Stomach smooth muscle (tissue), 2 donors: ENCODE data around the gene SPEG.

Experiments
- H3K27ac ChIP-seq: one replicate; pipeline ENCODE4 v1.7.0; 2013; ENCODE audit warnings: mild to moderate bottlenecking, low read length, inconsistent platforms
- H3K27me3 ChIP-seq, 2 donors: one replicate each; pipeline ENCODE4 v1.7.0; 2013; ENCODE audit warnings: low read length in 2 of 2; ENCODE audit not compliant: insufficient read depth in 2 of 2, control insufficient read depth in 1 of 2
- H3K36me3 ChIP-seq, 2 donors: one replicate each; pipeline ENCODE4 v1.7.0; 2013; ENCODE audit warnings: low read length in 2 of 2; ENCODE audit not compliant: control insufficient read depth in 2 of 2, insufficient read depth in 2 of 2
- H3K4me1 ChIP-seq: one replicate; pipeline ENCODE4 v1.7.0; 2013; ENCODE audit warnings: low read length; ENCODE audit not compliant: control insufficient read depth, insufficient read depth
- H3K4me3 ChIP-seq, 2 donors: one replicate each; pipeline ENCODE4 v1.7.0; 2013; ENCODE audit warnings: low read length in 2 of 2
- H3K9ac ChIP-seq, 2 donors: one replicate each; pipeline ENCODE4 v1.7.0; 2013; ENCODE audit warnings: low read length in 2 of 2, mild to moderate bottlenecking in 1 of 2
- H3K9me3 ChIP-seq, 2 donors: one replicate each; pipeline ENCODE4 v1.7.0; 2013; ENCODE audit warnings: low read length in 2 of 2; ENCODE audit not compliant: control insufficient read depth in 2 of 2
- donor health status: healthy.
- donor health status: Pancreatic carcinoma.

Gene SPEG

GRCh38 chr2:219443016-219443696 lies 8.5 kb downstream of the SPEG start:
- peaks cover 0 to 2% of the 10 kb centered on the region in 2 donors for H3K36me3 ChIP-seq
- peak overlapping the region; percentile 63 to 73 for H3K4me3 ChIP-seq
- H3K4me1 ChIP-seq, result peaks cover 80% of the 10 kb centered on the region
- no peaks in the 10 kb centered on the region for H3K9me3 ChIP-seq
- H3K27me3 ChIP-seq, result no peaks in the 10 kb centered on the region
- H3K27ac ChIP-seq, result peak overlapping the region; percentile 100
- peak overlapping the region; percentile 72 to 77 for H3K9ac ChIP-seq

- Histone ChIP-seq H3K27ac (peak overlapping the region; percentile 100), H3K27me3 (no peaks in the 10 kb centered on the region)
These were observed 9.0 kb downstream of the SPEG start for GRCh38 chr2:219443697-219444023.

DNA sequence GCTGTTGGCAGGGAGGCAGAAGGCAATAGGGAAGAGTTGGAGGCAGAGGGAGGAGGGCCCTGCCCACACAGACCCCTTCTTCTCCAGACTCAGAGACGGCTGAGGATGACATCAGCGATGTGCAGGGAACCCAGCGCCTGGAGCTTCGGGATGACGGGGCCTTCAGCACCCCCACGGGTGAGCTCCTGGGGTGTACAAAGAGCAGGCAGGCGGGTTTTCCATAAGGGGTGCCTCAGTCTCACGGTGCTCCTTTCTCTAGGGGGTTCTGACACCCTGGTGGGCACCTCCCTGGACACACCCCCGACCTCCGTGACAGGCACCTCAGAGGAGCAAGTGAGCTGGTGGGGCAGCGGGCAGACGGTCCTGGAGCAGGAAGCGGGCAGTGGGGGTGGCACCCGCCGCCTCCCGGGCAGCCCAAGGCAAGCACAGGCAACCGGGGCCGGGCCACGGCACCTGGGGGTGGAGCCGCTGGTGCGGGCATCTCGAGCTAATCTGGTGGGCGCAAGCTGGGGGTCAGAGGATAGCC lies 10.0 kb downstream of the SPEG start:
- H3K4me3 ChIP-seq, result peak overlapping the region; percentile 63 to 73
- H3K9me3 ChIP-seq, result no peaks in the 10 kb centered on the region
- H3K36me3 ChIP-seq, result peaks cover 0 to 2% of the 10 kb centered on the region in 2 donors
- H3K4me1 ChIP-seq, result peaks cover 85% of the 10 kb centered on the region
- H3K27ac ChIP-seq, result peak overlapping the region; percentile 100
- peak overlapping the region; percentile 76 to 77 for H3K9ac ChIP-seq
- no peaks in the 10 kb centered on the region for H3K27me3 ChIP-seq

More at GRCh38 chr2:219443697-219444023, 9.0 kb downstream of the SPEG start:
- H3K4me3 ChIP-seq, result peak overlapping the region; percentile 63 to 73
- H3K9ac ChIP-seq, result peak overlapping the region; percentile 72 to 77
- H3K9me3 ChIP-seq, result no peaks in the 10 kb centered on the region
- H3K36me3 ChIP-seq, result peaks cover 0 to 2% of the 10 kb centered on the region in 2 donors
- H3K4me1 ChIP-seq, result peaks cover 81% of the 10 kb centered on the region

GRCh38 chr2:219445220-219445640 lies 10.6 kb downstream of the SPEG start:
- Histone ChIP-seq H3K36me3 (peaks cover 2 to 8% of the 10 kb centered on the region in 2 donors), H3K9ac (peak overlapping the region; percentile 76 to 77), H3K9me3 (no peaks in the 10 kb centered on the region), H3K4me1 (peaks cover 86% of the 10 kb centered on the region), H3K4me3 (peak overlapping the region; percentile 63 to 73), H3K27ac (peak overlapping the region; percentile 100), H3K27me3 (no peaks in the 10 kb centered on the region)

DNA sequence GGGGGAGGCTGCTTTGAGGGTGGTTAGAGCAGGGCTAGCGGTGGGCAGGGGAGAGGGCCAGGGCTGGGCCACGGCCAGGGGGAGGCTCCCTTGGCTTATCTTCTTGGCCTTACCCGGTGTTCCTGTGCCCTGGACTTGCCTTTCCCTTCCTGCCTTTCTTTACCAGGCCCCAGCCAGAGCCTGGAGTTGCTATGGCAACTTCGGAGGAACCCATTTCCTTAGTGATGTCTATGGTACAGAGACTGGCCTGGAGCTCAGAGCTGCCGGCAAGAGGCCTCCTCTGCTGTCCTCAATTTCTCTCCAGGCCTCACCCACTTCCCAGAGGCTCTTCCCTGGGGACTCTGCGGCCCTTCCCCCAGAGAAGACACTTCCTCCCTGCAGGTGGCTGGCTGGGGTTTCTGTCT lies 11.5 kb downstream of the SPEG start:
- Histone ChIP-seq H3K27ac (peak overlapping the region; percentile 100), H3K36me3 (peaks cover 7 to 16% of the 10 kb centered on the region in 2 donors), H3K9me3 (no peaks in the 10 kb centered on the region), H3K4me3 (peak overlapping the region; percentile 4 to 73), H3K9ac (peak overlapping the region; percentile 58 to 77), H3K4me1 (peaks cover 87% of the 10 kb centered on the region), H3K27me3 (no peaks in the 10 kb centered on the region)

DNA sequence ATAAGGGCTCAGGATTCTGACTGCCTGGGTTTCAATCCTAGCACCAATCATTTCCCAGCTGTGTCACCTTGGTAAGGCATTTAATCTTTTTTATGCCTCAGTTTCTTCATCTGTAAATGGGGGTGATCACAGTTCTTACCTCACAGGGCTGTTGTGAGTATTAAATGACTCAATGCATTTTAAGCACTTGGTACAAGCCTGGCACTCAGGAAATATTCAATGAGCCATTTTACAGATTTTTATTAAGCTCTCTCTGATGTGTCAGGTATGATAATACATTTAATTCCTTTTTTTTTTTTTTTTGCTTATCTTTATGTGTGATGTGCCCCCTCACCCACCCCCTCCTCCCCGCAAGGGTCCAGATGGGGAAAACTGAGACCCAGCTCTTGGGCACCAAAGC lies 12.0 kb downstream of the SPEG start:
- H3K4me3 ChIP-seq, result peak overlapping the region in 1 of 2 donors; percentile 9
- peak overlapping the region; percentile 100 for H3K27ac ChIP-seq
- peak overlapping the region; percentile 14 to 77 for H3K9ac ChIP-seq
- H3K36me3 ChIP-seq, result peaks cover 7 to 16% of the 10 kb centered on the region in 2 donors
- no peaks in the 10 kb centered on the region for H3K9me3 ChIP-seq
- H3K4me1 ChIP-seq, result peaks cover 88% of the 10 kb centered on the region
- H3K27me3 ChIP-seq, result no peaks in the 10 kb centered on the region

DNA sequence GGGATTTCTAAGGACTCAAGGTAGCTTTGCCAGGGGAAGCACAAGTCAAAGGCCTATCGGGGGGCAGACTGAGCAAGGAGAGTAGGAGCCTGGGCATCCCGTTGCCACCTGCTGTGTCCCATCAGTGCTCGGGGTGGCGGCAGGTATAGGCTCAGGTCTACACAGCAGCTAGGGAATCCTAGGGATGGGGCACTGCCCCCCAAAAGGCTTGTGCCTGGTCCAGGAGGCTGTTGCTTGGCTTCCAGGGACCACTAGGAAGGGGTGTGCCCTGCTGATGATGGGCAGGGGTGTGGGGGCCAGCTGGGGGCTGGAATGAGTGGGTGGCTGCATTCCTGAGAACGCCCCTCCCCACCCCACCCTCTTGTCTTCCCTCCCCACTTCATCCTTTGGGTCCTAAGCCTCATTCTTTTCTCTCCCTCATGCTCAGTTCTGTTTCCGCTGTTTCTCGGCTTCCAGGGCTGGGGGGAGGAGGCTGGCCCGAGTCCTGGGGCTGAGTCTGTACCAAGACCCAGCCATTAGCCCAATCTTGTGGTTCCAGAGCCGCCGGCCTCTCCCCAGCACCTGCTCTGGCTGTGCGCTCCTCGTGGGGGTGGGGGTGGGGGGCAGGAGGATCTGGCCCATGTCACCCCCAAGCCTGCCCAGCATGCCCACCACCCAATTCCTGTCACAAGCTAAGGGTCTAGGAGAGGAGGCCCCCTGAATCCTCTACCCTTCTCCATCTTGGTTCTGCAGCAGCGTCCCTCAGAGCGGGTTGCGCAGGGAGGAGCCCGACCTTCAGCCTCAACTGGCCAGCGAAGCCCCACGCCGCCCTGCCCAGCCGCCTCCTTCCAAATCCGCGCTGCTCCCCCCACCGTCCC lies 12.8 kb downstream of the SPEG start:
- no peaks in the 10 kb centered on the region for H3K27me3 ChIP-seq
- peaks cover 95% of the 10 kb centered on the region for H3K4me1 ChIP-seq

GRCh38 chr2:219448099-219448775 lies 13.6 kb downstream of the SPEG start:
- Histone ChIP-seq H3K4me3 (peak overlapping the region in 1 of 2 donors; percentile 68), H3K4me1 (peaks cover 97% of the 10 kb centered on the region), H3K9ac (peak overlapping the region; percentile 36 to 63), H3K27ac (peak overlapping the region; percentile 100), H3K36me3 (peaks cover 7 to 15% of the 10 kb centered on the region in 2 donors), H3K27me3 (no peaks in the 10 kb centered on the region), H3K9me3 (no peaks in the 10 kb centered on the region)

More for the DNA sequence above, 12.8 kb downstream of the SPEG start:
- Histone ChIP-seq H3K36me3 (peaks cover 7 to 16% of the 10 kb centered on the region in 2 donors), H3K9me3 (no peaks in the 10 kb centered on the region), H3K4me3 (peak overlapping the region; percentile 9 to 62), H3K27ac (peak overlapping the region; percentile 100), H3K9ac (peak overlapping the region; percentile 55 to 77)

DNA sequence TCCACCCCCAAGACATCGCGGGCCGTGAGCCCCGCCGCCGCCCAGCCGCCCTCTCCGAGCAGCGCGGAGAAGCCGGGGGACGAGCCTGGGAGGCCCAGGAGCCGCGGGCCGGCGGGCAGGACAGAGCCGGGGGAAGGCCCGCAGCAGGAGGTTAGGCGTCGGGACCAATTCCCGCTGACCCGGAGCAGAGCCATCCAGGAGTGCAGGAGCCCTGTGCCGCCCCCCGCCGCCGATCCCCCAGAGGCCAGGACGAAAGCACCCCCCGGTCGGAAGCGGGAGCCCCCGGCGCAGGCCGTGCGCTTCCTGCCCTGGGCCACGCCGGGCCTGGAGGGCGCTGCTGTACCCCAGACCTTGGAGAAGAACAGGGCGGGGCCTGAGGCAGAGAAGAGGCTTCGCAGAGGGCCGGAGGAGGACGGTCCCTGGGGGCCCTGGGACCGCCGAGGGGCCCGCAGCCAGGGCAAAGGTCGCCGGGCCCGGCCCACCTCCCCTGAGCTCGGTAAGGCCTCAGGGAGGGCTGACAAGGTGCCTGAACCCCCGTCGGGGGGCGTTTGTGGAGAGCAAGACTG lies 14.2 kb downstream of the SPEG start:
- Histone ChIP-seq H3K36me3 (peaks cover 7 to 14% of the 10 kb centered on the region in 2 donors), H3K9ac (peak overlapping the region; percentile 93 to 99), H3K27ac (peak overlapping the region; percentile 100), H3K27me3 (no peaks in the 10 kb centered on the region), H3K4me1 (peaks cover 97% of the 10 kb centered on the region), H3K9me3 (no peaks in the 10 kb centered on the region), H3K4me3 (peak overlapping the region; percentile 68 to 70)

- peak overlapping the region; percentile 68 to 70 for H3K4me3 ChIP-seq
- H3K36me3 ChIP-seq, result peaks cover 7 to 14% of the 10 kb centered on the region in 2 donors
- H3K4me1 ChIP-seq, result peaks cover 97% of the 10 kb centered on the region
- H3K9me3 ChIP-seq, result no peaks in the 10 kb centered on the region
- H3K27ac ChIP-seq, result peak overlapping the region; percentile 100
- H3K9ac ChIP-seq, result peak overlapping the region; percentile 93 to 99
- no peaks in the 10 kb centered on the region for H3K27me3 ChIP-seq
These were observed 15.0 kb downstream of the SPEG start for GRCh38 chr2:219449609-219450008.
